Umbilical cord (tissue), 2 donors: ENCODE results near the gene TTC21A. TPM values are rescaled to one million over a fixed set of nuclear protein-coding genes. Genes with fewer than 3 reads are reported as not detected.
A peak's percentile ranks its signal among the peaks of the same experiment; 100 is the strongest.

Source experiments
- DNase-seq: peaks from one replicate; pipeline ENCODE4 v3.0.0-alpha.2; 2015; ENCODE audit warnings: low spot score
- total RNA-seq: library from RNA; depleted of rRNA; stranded (reverse); fragments of >200 nt; gene quantifications from one replicate; pipeline ENCODE4 v1.2.3, GENCODE V29; 2014; ENCODE audit warnings: low replicate concordance; ENCODE audit not compliant: insufficient read depth

The TTC21A gene
- total RNA-seq, 1 donor from 2014 or later = 6.0 TPM

GRCh38 chr3:39118931-39119660 is 11.6 kb downstream of the TTC21A start:
- DNase-seq = no peak

GRCh38 chr3:39121621-39122020 is 14.1 kb downstream of the TTC21A start:
- DNase-seq = no peak

- no peak for DNase-seq
Measured at GRCh38 chr3:39122813-39123212, 15.3 kb downstream of the TTC21A start.

GRCh38 chr3:39124876-39125840 is 17.7 kb downstream of the TTC21A start:
- DNase-seq = peak; percentile 61

- peak; percentile 58 for DNase-seq
Measured at GRCh38 chr3:39125841-39126500, 18.5 kb downstream of the TTC21A start.

GRCh38 chr3:39126532-39127071 is 19.1 kb downstream of the TTC21A start:
- peak; percentile 74 for DNase-seq

- DNase-seq = no peak
Measured at GRCh38 chr3:39127269-39127907, 19.9 kb downstream of the TTC21A start.

- no peak for DNase-seq
Measured at GRCh38 chr3:39127908-39128304, 20.4 kb downstream of the TTC21A start.

- DNase-seq = no peak
Measured at GRCh38 chr3:39128951-39129350, 21.5 kb downstream of the TTC21A start.

GRCh38 chr3:39130026-39130425 is 22.5 kb downstream of the TTC21A start:
- no peak for DNase-seq

- no peak for DNase-seq
Measured at GRCh38 chr3:39130693-39131265, 23.3 kb downstream of the TTC21A start.

- DNase-seq = no peak
Measured at GRCh38 chr3:39132096-39133092, 24.9 kb downstream of the TTC21A start.

- no peak for DNase-seq
Measured at GRCh38 chr3:39133093-39133490, 25.6 kb downstream of the TTC21A start.

- no peak for DNase-seq
Measured at GRCh38 chr3:39133822-39134221, 26.3 kb downstream of the TTC21A start.

GRCh38 chr3:39134305-39134704 is 26.8 kb downstream of the TTC21A start:
- no peak for DNase-seq

- no peak for DNase-seq
Measured at GRCh38 chr3:39135170-39135805, 27.8 kb downstream of the TTC21A start.

GRCh38 chr3:39136533-39137434 is 29.3 kb downstream of the TTC21A start:
- no peak for DNase-seq

GRCh38 chr3:39137435-39137936 is 30.0 kb downstream of the TTC21A start:
- DNase-seq = no peak
